H9 (cell line): ENCODE measurements around the gene CEP44. TPM values are rescaled to one million over a fixed set of nuclear protein-coding genes. Genes with fewer than 3 reads are reported as not detected.

ENCODE experiments used
- DNase-seq: peaks from one replicate; pipeline ENCODE4 v3.0.0-alpha.2; 2017
- H2AFZ ChIP-seq: one replicate; pipeline ENCODE4 v1.6.1; 2013; ENCODE audit warnings: mild to moderate bottlenecking, low read length, control low read depth, moderate library complexity
- H2AK5ac ChIP-seq: 2 replicates; pipeline ENCODE4 v1.6.1; 2013; ENCODE audit warnings: low read length, control low read depth, mixed read lengths; ENCODE audit not compliant: insufficient read length
- H2BK120ac ChIP-seq: one replicate; pipeline ENCODE4 v1.6.1; 2013; ENCODE audit warnings: low read depth, mild to moderate bottlenecking, low read length, control low read depth, inconsistent platforms; ENCODE audit not compliant: poor library complexity, severe bottlenecking
- H2BK12ac ChIP-seq: 2 replicates; pipeline ENCODE4 v1.6.1; 2013; ENCODE audit warnings: low read length, control low read depth, mixed read lengths, low read depth; ENCODE audit not compliant: insufficient read length
- H2BK15ac ChIP-seq: 2 replicates; pipeline ENCODE4 v1.6.1; 2013; ENCODE audit warnings: low read depth, low read length, control low read depth
- H2BK20ac ChIP-seq: one replicate; pipeline ENCODE4 v1.6.1; 2013; ENCODE audit warnings: low read depth, mild to moderate bottlenecking, low read length, control low read depth, inconsistent platforms; ENCODE audit not compliant: poor library complexity, severe bottlenecking
- H2BK5ac ChIP-seq: 2 replicates; pipeline ENCODE4 v1.6.1; 2013; ENCODE audit warnings: low read length, control low read depth, mixed read lengths; ENCODE audit not compliant: insufficient read length
- H3K14ac ChIP-seq: 2 replicates; pipeline ENCODE4 v1.6.1; 2013; ENCODE audit warnings: low read length, control low read depth; ENCODE audit not compliant: insufficient read depth
- H3K18ac ChIP-seq: 2 replicates; pipeline ENCODE4 v1.6.1; 2013; ENCODE audit warnings: low read depth, mild to moderate bottlenecking, mixed read lengths, low read length, control low read depth; ENCODE audit not compliant: insufficient read length
- H3K23ac ChIP-seq: 2 replicates; pipeline ENCODE4 v1.6.1; 2013; ENCODE audit warnings: low read length, control low read depth, mixed read lengths, low read depth; ENCODE audit not compliant: insufficient read length
- H3K23me2 ChIP-seq: 2 replicates; pipeline ENCODE4 v1.6.1; 2013; ENCODE audit warnings: low read depth, mild to moderate bottlenecking, mixed read lengths, low read length, control low read depth; ENCODE audit not compliant: insufficient read length, poor library complexity, severe bottlenecking
- H3K27ac ChIP-seq: 2 replicates; pipeline ENCODE4 v1.5.1; 2013; ENCODE audit warnings: low read length, control low read depth, mixed read lengths, low read depth; ENCODE audit not compliant: insufficient read length
- H3K27me3 ChIP-seq: 2 replicates; pipeline ENCODE4 v1.6.1; 2013; ENCODE audit warnings: low read length, control low read depth, inconsistent platforms; ENCODE audit not compliant: insufficient read depth
- H3K4ac ChIP-seq: 2 replicates; pipeline ENCODE4 v1.6.1; 2013; ENCODE audit warnings: low read depth, mild to moderate bottlenecking, control low read depth, inconsistent platforms, low read length, moderate library complexity
- H3K4me1 ChIP-seq: 2 replicates; pipeline ENCODE4 v1.6.1; 2013; ENCODE audit warnings: low read length, control low read depth, inconsistent platforms; ENCODE audit not compliant: insufficient read depth
- H3K4me2 ChIP-seq: 2 replicates; pipeline ENCODE4 v1.6.1; 2013; ENCODE audit warnings: low read length, control low read depth, mixed read lengths; ENCODE audit not compliant: insufficient read length, insufficient read depth
- H3K56ac ChIP-seq: 2 replicates; pipeline ENCODE4 v1.6.1; 2013; ENCODE audit warnings: low read depth, mild to moderate bottlenecking, mixed read lengths, low read length, control low read depth; ENCODE audit not compliant: insufficient read length
- H3K79me1 ChIP-seq: 2 replicates; pipeline ENCODE4 v1.6.1; 2013; ENCODE audit warnings: low read depth, mild to moderate bottlenecking, moderate library complexity, low read length, control low read depth, inconsistent platforms; ENCODE audit not compliant: insufficient read depth, poor library complexity, severe bottlenecking
- H3K79me2 ChIP-seq: 2 replicates; pipeline ENCODE4 v1.6.1; 2013; ENCODE audit warnings: low read length, control low read depth, inconsistent platforms; ENCODE audit not compliant: insufficient read depth
- H3K9ac ChIP-seq: 2 replicates; pipeline ENCODE4 v1.6.1; 2013; ENCODE audit warnings: low read length, control low read depth, mixed read lengths; ENCODE audit not compliant: insufficient read length; ENCODE audit errors: extremely low read depth
- H3K9me3 ChIP-seq: one replicate; pipeline ENCODE4 v1.6.1; 2013; ENCODE audit warnings: low read depth, low read length, inconsistent platforms; ENCODE audit not compliant: control insufficient read depth
- H3T11ph ChIP-seq: one replicate; pipeline ENCODE4 v1.6.1; 2013; ENCODE audit warnings: mild to moderate bottlenecking, low read length, control low read depth, inconsistent platforms
- H4K20me1 ChIP-seq: one replicate; pipeline ENCODE4 v1.6.1; 2013; ENCODE audit not compliant: control insufficient read depth, insufficient read length, insufficient read depth
- H4K5ac ChIP-seq: 2 replicates; pipeline ENCODE4 v1.6.1; 2013; ENCODE audit warnings: low read depth, mild to moderate bottlenecking, mixed read lengths, low read length, control low read depth; ENCODE audit not compliant: insufficient read length
- H4K8ac ChIP-seq: replicated peaks from 2 replicates; pipeline ENCODE4 v1.6.1; 2013; ENCODE audit warnings: low read length, control low read depth, mixed read lengths, low read depth; ENCODE audit not compliant: insufficient read length
- H4K91ac ChIP-seq: 2 replicates; pipeline ENCODE4 v1.6.1; 2013; ENCODE audit warnings: low read depth, mild to moderate bottlenecking, moderate library complexity, mixed read lengths, low read length, control low read depth; ENCODE audit not compliant: insufficient read length
- H3K27ac Mint-ChIP-seq, 3 experiments: 2 replicates in 2 of 3; 3 replicates in 1 of 3; pipeline ENCODE4 v1.8.0; 2020 to 2021; ENCODE audit warnings: mixed read lengths in 3 of 3, mild to moderate bottlenecking in 1 of 3, moderate library complexity in 1 of 3
- H3K27me3 Mint-ChIP-seq: 2 replicates; pipeline ENCODE4 v1.8.0; 2021; ENCODE audit warnings: low read depth, mild to moderate bottlenecking, moderate library complexity, mixed read lengths
- H3K36me3 Mint-ChIP-seq, 3 experiments: 2 replicates in 2 of 3; 3 replicates in 1 of 3; pipeline ENCODE4 v1.8.0; 2020 to 2021; ENCODE audit warnings: low read depth in 3 of 3, mixed read lengths in 3 of 3; ENCODE audit not compliant: insufficient read depth in 1 of 3
- H3K4me1 Mint-ChIP-seq, 2 experiments: 2 replicates each; pipeline ENCODE4 v1.8.0; 2020; ENCODE audit warnings: mixed read lengths in 2 of 2
- H3K4me3 Mint-ChIP-seq, 2 experiments: 2 replicates in 1 of 2; 3 replicates in 1 of 2; pipeline ENCODE4 v1.8.0; 2020 to 2021; ENCODE audit warnings: mild to moderate bottlenecking in 2 of 2, mixed read lengths in 2 of 2, moderate library complexity in 1 of 2
- H3K9me3 Mint-ChIP-seq, 2 experiments: 2 replicates in 1 of 2; 3 replicates in 1 of 2; pipeline ENCODE4 v1.8.0; 2020; ENCODE audit warnings: mild to moderate bottlenecking in 2 of 2, mixed read lengths in 2 of 2, moderate library complexity in 1 of 2
- WGBS: extraction: QIAGEN DNeasy Blood & Tissue Kit; methylation state at CpG from one replicate; pipeline ENCODE4 v1.1.7; 2013; ENCODE audit warnings: missing lambda C conversion rate, low lambda C conversion rate, mixed read lengths; ENCODE audit not compliant: insufficient read length; ENCODE audit errors: extremely low coverage; 5-methylcytosine and 5-hydroxymethylcytosine counted together
- total RNA-seq: library from RNA; stranded (reverse); gene quantifications from 2 replicates; pipeline ENCODE4 v1.2.1, GENCODE V29; 2021
- TF ChIP-seq, protein P1 (sequence below): fragments of 200-600 bp; sonication (generic); conservative IDR thresholded peaks from 3 replicates; pipeline ENCODE4 v1.8.0; 2021; ENCODE audit warnings: antibody characterized with exemption, mild to moderate bottlenecking

The CEP44 gene
- total RNA-seq, 1 experiment from 2014 or later: 16.5 TPM

DNA sequence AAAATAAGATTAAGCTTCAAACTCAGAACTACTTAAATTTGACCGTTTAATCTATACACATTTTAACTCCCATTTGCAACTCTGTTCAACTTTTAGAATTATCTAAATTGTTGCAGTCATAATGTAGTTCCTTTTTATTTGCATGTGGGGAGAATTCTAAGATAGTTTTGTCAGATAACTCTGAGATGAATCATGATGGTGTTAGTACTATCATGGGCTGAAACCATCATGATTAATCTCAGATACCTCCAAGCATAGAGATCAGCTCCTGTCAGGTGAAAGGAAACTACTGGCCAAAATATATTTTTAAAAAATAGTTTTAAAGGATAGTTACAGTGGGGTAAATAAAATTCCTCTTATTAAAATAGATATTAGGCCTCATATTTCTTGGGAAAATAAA is 39.3 kb upstream of the CEP44 start:
- Histone ChIP-seq H4K91ac (no peak overlapping the region), H3T11ph (no peak overlapping the region), H3K23ac (no peak overlapping the region), H4K8ac (no peak overlapping the region), H2AK5ac (no peak overlapping the region), H3K4me2 (no peak overlapping the region), H4K20me1 (no peaks in the 10 kb centered on the region), H3K9ac (no peak overlapping the region), H3K23me2 (no peaks in the 10 kb centered on the region), H2BK5ac (no peak overlapping the region), H3K4me1 (no peaks in the 10 kb centered on the region), H3K9me3 (no peaks in the 10 kb centered on the region), H2BK15ac (no peak overlapping the region), H3K4ac (no peak overlapping the region), H4K5ac (no peak overlapping the region), H2BK120ac (no peak overlapping the region), H3K56ac (no peak overlapping the region), H3K14ac (no peak overlapping the region), H2BK12ac (no peak overlapping the region), H3K27ac (no peak overlapping the region), H2AFZ (no peak overlapping the region), H3K79me1 (no peaks in the 10 kb centered on the region), H3K79me2 (no peaks in the 10 kb centered on the region), H3K27me3 (no peaks in the 10 kb centered on the region), H2BK20ac (no peak overlapping the region), H3K18ac (no peak overlapping the region)
- H3K4me1 Mint-ChIP-seq: no peaks in the 10 kb centered on the region
- no peaks in the 10 kb centered on the region for H3K9me3 Mint-ChIP-seq
- no peak for DNase-seq
- H3K27ac Mint-ChIP-seq: no peak overlapping the region
- no CpG with 5 or more reads among the region's 1 CpG for WGBS
- no peaks in the 10 kb centered on the region for H3K27me3 Mint-ChIP-seq
- no peaks in the 10 kb centered on the region for H3K36me3 Mint-ChIP-seq
- TF ChIP-seq, protein P1, sequence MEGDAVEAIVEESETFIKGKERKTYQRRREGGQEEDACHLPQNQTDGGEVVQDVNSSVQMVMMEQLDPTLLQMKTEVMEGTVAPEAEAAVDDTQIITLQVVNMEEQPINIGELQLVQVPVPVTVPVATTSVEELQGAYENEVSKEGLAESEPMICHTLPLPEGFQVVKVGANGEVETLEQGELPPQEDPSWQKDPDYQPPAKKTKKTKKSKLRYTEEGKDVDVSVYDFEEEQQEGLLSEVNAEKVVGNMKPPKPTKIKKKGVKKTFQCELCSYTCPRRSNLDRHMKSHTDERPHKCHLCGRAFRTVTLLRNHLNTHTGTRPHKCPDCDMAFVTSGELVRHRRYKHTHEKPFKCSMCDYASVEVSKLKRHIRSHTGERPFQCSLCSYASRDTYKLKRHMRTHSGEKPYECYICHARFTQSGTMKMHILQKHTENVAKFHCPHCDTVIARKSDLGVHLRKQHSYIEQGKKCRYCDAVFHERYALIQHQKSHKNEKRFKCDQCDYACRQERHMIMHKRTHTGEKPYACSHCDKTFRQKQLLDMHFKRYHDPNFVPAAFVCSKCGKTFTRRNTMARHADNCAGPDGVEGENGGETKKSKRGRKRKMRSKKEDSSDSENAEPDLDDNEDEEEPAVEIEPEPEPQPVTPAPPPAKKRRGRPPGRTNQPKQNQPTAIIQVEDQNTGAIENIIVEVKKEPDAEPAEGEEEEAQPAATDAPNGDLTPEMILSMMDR: no peak
- no peak overlapping the region for H3K4me3 Mint-ChIP-seq
